Activated T-helper 1 cell treated with anti-CD3 and anti-CD28 coated beads, Interleukin-12 subunit alpha, Interleukin-12 subunit beta, Interleukin-2, Interleukin-4 antibody, amounts not matched to agents 30 ng/mL and 10 ng/mL and 1 ng/mL, durations not matched to agents 14 hours and 24 hours and 36 hours (primary cell): ENCODE measurements around the gene CPB2. TPM values are rescaled to one million over a fixed set of nuclear protein-coding genes. Genes with fewer than 3 reads are reported as not detected.

ENCODE experiments used
- DNase-seq: peaks from one replicate; pipeline ENCODE4 v3.0.0; 2021; ENCODE audit warnings: low spot score
- H3K27ac Mint-ChIP-seq: one replicate; pipeline ENCODE4 v1.8.0; 2021; ENCODE audit warnings: mild to moderate bottlenecking, mixed read lengths
- H3K27me3 Mint-ChIP-seq: one replicate; pipeline ENCODE4 v1.8.0; 2022; ENCODE audit warnings: mild to moderate bottlenecking, moderate library complexity, mixed read lengths; ENCODE audit not compliant: insufficient read depth
- H3K36me3 Mint-ChIP-seq: one replicate; pipeline ENCODE4 v1.8.0; 2021; ENCODE audit warnings: low read depth, mixed read lengths
- H3K4me1 Mint-ChIP-seq: one replicate; pipeline ENCODE4 v1.8.0; 2021; ENCODE audit warnings: low read depth, mixed read lengths
- H3K4me3 Mint-ChIP-seq: one replicate; pipeline ENCODE4 v1.8.0; 2021; ENCODE audit warnings: mild to moderate bottlenecking, moderate library complexity, mixed read lengths
- H3K9me3 Mint-ChIP-seq: one replicate; pipeline ENCODE4 v1.8.0; 2021; ENCODE audit warnings: mixed read lengths
- intact Hi-C: fragments of 100-400 bp; cut with micrococcal nuclease; formaldehyde crosslinking; loops from one replicate; pipeline ENCODE4 v1.15.1; 2024
- total RNA-seq: library from RNA; stranded (reverse); gene quantifications from 2 replicates; pipeline ENCODE4 v1.2.3, GENCODE V29; 2022

Gene CPB2
- total RNA-seq, 1 donor from 2014 or later = not detected

GRCh38 chr13:46052319-46053161 lies 52.3 kb downstream of the CPB2 start, which contains the start of gene ZC3H13:
ZC3H13 (minus strand) TSS chr13:46052746; CDS start chr13:46045507, 7,239 bp downstream.
- intact Hi-C loops = loop anchor here (1.0 to 10.0 kb wide), 10 partner anchors 70 to 1985 kb away; partner anchors contain the start of genes COG3, ESD, LRCH1 and LRRC63
- no peaks in the 10 kb centered on the region for H3K9me3 Mint-ChIP-seq
- peak; percentile 89 for DNase-seq
- peaks cover 40% of the 10 kb centered on the region for H3K4me1 Mint-ChIP-seq
- H3K4me3 Mint-ChIP-seq = peak within 1 kb of the TSS; percentile 93
- H3K36me3 Mint-ChIP-seq = peaks cover 1% of the 10 kb centered on the region
- H3K27me3 Mint-ChIP-seq = peaks cover 15% of the 10 kb centered on the region
- H3K27ac Mint-ChIP-seq = peak within 1 kb of the TSS; percentile 94

GRCh38 chr13:46051968-46052318 lies 52.9 kb downstream of the CPB2 start:
- Mint-ChIP-seq H3K9me3 (no peaks in the 10 kb centered on the region), H3K36me3 (peaks cover 1% of the 10 kb centered on the region), H3K4me3 (peak overlapping the region; percentile 93), H3K27me3 (peaks cover 15% of the 10 kb centered on the region), H3K4me1 (peaks cover 40% of the 10 kb centered on the region), H3K27ac (peak overlapping the region; percentile 94)
- intact Hi-C loops = loop anchor here (1.0 to 10.0 kb wide), 10 partner anchors 70 to 1985 kb away; partner anchors contain the start of genes COG3, ESD, LRCH1 and LRRC63
- no peak for DNase-seq

DNA sequence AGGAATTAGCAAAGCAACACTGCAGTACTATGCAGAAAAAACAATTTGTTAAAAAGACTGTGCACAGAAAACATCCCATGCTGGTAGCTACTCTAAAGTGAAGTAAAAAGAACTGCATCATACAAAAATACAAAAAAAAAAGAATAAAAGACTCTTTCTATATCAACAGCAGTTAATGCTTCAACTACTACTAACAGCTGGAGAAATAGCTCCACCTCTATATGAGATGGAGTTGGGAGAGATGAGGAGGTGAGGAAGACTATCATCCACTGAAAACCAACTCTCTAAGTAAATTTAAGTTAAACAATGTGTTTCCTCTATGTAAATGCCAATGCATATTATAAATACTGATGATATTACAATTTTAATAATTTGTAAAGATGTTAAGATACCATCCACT lies 54.1 kb downstream of the CPB2 start:
- Mint-ChIP-seq H3K4me3 (peak overlapping the region; percentile 41), H3K27me3 (peaks cover 11% of the 10 kb centered on the region), H3K4me1 (peaks cover 40% of the 10 kb centered on the region), H3K36me3 (peaks cover 1% of the 10 kb centered on the region), H3K27ac (no peak overlapping the region), H3K9me3 (no peaks in the 10 kb centered on the region)
- no peak for DNase-seq
- intact Hi-C loops = loop anchor here (5.0 to 10.0 kb wide), 3 partner anchors 72 to 1987 kb away; partner anchors contain the start of genes LRCH1 and NUDT15

DNA sequence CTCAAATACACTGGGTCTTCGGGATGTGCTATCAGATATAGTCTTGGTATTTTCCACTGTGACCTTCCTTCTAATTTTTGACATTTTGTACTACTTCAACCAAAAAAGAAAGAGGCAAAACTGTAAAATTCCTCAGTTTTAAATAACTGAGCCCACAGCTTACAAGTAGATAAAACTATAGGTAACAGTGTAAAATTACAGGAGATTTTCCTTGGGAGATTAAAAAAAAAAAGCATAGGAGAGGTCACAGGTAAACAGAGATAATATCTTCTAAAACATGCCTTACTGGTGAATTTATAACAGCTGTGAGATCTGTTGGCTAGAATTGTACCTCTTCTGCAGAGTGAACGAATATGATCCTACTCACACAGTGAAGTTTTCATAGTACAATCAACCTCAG lies 59.4 kb downstream of the CPB2 start:
- H3K27me3 Mint-ChIP-seq = no peaks in the 10 kb centered on the region
- no peaks in the 10 kb centered on the region for H3K9me3 Mint-ChIP-seq
- H3K4me3 Mint-ChIP-seq = no peak overlapping the region
- H3K4me1 Mint-ChIP-seq = peaks cover 20% of the 10 kb centered on the region
- no peak overlapping the region for H3K27ac Mint-ChIP-seq
- intact Hi-C loops = no loop called here
- peaks cover 6% of the 10 kb centered on the region for H3K36me3 Mint-ChIP-seq
- DNase-seq = no peak

GRCh38 chr13:46043647-46044046 lies 61.2 kb downstream of the CPB2 start:
- Mint-ChIP-seq H3K27ac (no peak overlapping the region), H3K4me1 (peaks cover 11% of the 10 kb centered on the region), H3K36me3 (peaks cover 10% of the 10 kb centered on the region), H3K27me3 (no peaks in the 10 kb centered on the region), H3K9me3 (no peaks in the 10 kb centered on the region), H3K4me3 (no peak overlapping the region)
- no peak for DNase-seq
- intact Hi-C loops = no loop called here

DNA sequence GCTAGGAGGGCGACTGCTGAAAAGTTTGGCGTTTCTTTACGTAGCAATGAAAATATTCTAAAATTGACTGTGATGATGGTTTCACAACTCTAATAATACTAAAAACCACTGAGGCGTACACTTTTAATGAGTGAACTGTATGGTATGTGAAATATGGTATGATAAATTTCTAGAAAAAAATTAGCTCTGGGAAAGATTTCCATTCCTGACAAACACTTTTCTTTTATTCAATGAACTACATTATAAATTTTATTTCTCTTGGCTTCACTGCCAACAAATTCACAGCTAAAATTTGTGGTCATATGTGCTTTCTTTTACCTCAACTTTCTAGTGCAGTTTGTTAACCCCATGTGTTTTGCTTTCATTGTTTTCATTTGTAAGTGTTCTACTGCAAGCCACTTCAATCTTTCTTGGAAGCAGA lies 63.4 kb downstream of the CPB2 start:
- no peak for DNase-seq
- H3K4me1 Mint-ChIP-seq = peaks cover 6% of the 10 kb centered on the region
- no peaks in the 10 kb centered on the region for H3K9me3 Mint-ChIP-seq
- no peak overlapping the region for H3K27ac Mint-ChIP-seq
- H3K27me3 Mint-ChIP-seq = no peaks in the 10 kb centered on the region
- peaks cover 17% of the 10 kb centered on the region for H3K36me3 Mint-ChIP-seq
- no peak overlapping the region for H3K4me3 Mint-ChIP-seq
- intact Hi-C loops = no loop called here

DNA sequence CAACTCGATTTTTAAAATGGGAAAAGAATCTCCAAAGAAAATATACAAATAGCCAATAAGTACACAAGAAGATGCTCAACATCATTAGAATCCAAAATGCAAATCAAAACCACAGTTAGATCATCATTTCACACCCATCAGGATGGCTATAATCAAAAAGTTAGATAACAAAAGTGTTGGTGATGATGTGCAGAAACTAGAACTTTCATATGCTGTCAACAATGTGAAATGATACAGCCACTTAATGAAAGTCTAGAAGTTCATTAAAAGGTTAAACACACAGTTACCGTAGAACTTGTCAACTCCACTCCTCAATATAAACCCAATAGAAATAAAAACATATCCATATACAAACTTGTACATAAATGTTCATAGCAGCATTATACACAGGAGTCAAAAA lies 64.1 kb downstream of the CPB2 start:
- Mint-ChIP-seq H3K27me3 (no peaks in the 10 kb centered on the region), H3K9me3 (no peaks in the 10 kb centered on the region), H3K36me3 (peaks cover 22% of the 10 kb centered on the region), H3K4me1 (peaks cover 6% of the 10 kb centered on the region), H3K4me3 (no peak overlapping the region), H3K27ac (no peak overlapping the region)
- no peak for DNase-seq
- intact Hi-C loops = no loop called here

DNA sequence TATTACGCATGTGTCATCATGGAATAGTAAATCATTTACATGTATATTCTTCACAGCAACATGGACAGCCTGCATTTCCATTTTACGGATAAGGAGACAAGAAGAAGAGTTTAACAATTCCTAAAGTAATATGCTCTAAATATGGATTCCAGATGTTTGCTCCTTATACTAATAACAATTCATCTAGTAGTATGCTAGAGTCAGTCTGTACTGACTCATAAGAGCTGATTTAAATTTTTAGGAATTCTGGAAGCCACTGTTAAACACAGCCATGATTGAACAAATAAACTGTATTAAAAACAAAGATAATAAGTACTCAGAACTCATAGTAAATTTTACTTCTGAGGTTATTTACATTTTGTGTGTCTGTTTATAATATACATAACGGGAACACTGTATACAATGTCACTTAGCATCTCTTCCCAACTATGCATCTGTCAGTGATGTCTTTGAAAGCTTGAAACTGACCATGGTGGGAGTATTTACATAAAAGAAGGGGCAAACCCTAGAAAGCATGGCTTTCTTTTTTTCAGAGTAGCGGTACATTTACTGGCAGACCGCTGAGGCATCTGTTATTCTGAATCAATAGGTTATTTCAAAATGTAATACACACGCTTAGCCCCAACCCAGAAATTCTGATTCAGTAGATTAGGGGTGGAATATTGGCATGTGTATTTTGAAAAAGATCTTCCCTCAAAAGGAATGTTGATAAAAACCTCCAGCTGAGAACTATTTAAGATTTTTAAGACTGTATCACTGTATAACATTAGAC lies 65.2 kb downstream of the CPB2 start:
- intact Hi-C loops = no loop called here
- H3K36me3 Mint-ChIP-seq = peaks cover 25% of the 10 kb centered on the region
- no peaks in the 10 kb centered on the region for H3K27me3 Mint-ChIP-seq
- no peak overlapping the region for H3K4me3 Mint-ChIP-seq
- H3K27ac Mint-ChIP-seq = no peak overlapping the region
- H3K4me1 Mint-ChIP-seq = no peaks in the 10 kb centered on the region
- DNase-seq = no peak
- H3K9me3 Mint-ChIP-seq = no peaks in the 10 kb centered on the region

DNA sequence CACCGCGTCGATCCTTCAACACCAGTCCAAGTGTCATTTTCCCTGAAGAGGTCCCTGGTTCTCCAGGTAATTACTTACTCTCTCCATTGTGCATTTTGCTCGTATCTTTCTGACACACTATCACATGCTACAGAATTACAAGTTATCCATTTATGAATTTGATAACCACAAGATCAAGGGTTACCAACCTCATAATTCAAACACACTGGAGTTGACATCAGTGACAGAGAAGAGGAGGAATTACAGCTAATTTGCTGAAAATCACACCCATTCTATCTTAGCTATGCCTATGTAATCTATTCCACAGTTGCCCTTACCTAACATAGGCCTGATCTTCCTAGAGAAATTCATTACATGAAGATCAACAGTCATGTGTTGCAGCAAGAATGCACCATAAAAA lies 66.5 kb downstream of the CPB2 start:
- intact Hi-C loops = no loop called here
- no peak overlapping the region for H3K4me3 Mint-ChIP-seq
- H3K9me3 Mint-ChIP-seq = no peaks in the 10 kb centered on the region
- DNase-seq = no peak
- peaks cover 32% of the 10 kb centered on the region for H3K36me3 Mint-ChIP-seq
- no peaks in the 10 kb centered on the region for H3K4me1 Mint-ChIP-seq
- no peaks in the 10 kb centered on the region for H3K27me3 Mint-ChIP-seq
- no peak overlapping the region for H3K27ac Mint-ChIP-seq

- H3K4me1 Mint-ChIP-seq = no peaks in the 10 kb centered on the region
- DNase-seq = no peak
- no peak overlapping the region for H3K27ac Mint-ChIP-seq
- H3K36me3 Mint-ChIP-seq = peaks cover 40% of the 10 kb centered on the region
- intact Hi-C loops = no loop called here
- H3K4me3 Mint-ChIP-seq = no peak overlapping the region
- peaks cover 9% of the 10 kb centered on the region for H3K9me3 Mint-ChIP-seq
- no peaks in the 10 kb centered on the region for H3K27me3 Mint-ChIP-seq
Observed at GRCh38 chr13:46035066-46035465, 69.8 kb downstream of the CPB2 start.

- Mint-ChIP-seq H3K9me3 (peaks cover 11% of the 10 kb centered on the region), H3K36me3 (peaks cover 41% of the 10 kb centered on the region), H3K4me3 (no peak overlapping the region), H3K27ac (no peak overlapping the region), H3K27me3 (no peaks in the 10 kb centered on the region), H3K4me1 (no peaks in the 10 kb centered on the region)
- DNase-seq = no peak
- intact Hi-C loops = no loop called here
Observed at GRCh38 chr13:46032341-46032740, 72.5 kb downstream of the CPB2 start.

DNA sequence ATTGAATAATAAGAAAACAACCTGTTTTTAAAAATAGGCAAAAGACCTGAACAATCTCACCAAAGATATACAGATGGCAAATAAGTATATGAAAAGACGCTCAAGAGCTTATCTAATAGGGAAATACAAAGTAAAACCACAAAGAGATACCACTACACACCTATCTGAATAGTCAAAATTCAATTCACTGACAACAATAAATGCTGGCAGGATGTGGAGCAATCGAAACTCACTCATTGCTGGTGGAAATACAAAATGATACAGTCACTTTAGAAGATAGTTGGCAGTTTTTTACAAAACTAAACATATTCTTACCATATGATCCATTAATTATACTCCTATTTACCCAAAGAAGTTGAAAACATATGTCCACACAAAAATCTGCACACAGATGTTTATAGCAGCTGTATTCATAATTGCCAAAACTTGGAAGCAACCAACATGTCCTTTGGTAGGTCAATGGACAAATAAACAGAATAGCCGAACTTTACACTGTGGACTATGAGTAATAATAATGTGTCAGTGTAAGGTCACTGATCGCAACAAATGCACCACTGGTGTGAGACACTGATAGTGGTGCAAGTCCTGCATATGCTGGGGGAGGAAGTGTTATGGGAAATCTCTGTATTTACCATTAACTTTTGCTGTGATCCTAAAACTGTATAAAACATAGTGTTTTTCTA lies 73.1 kb downstream of the CPB2 start:
- H3K4me3 Mint-ChIP-seq = no peak overlapping the region
- H3K4me1 Mint-ChIP-seq = no peaks in the 10 kb centered on the region
- peaks cover 41% of the 10 kb centered on the region for H3K36me3 Mint-ChIP-seq
- H3K27ac Mint-ChIP-seq = no peak overlapping the region
- intact Hi-C loops = no loop called here
- H3K27me3 Mint-ChIP-seq = no peaks in the 10 kb centered on the region
- DNase-seq = no peak
- peaks cover 11% of the 10 kb centered on the region for H3K9me3 Mint-ChIP-seq
